Muscle layer of duodenum (tissue), 2 donors: ENCODE results near the gene APLP1.

Source experiments
- H3K27ac ChIP-seq: one replicate; pipeline ENCODE4 v1.7.0; 2013; ENCODE audit warnings: mild to moderate bottlenecking, low read length
- H3K27me3 ChIP-seq: one replicate; pipeline ENCODE4 v1.7.0; 2013; ENCODE audit warnings: low read depth, mild to moderate bottlenecking, control low read depth, low read length
- H3K36me3 ChIP-seq, 2 donors: one replicate each; pipeline ENCODE4 v1.7.0; 2013; ENCODE audit warnings: low read length in 2 of 2, control low read depth in 1 of 2, mild to moderate bottlenecking in 1 of 2; ENCODE audit not compliant: insufficient read depth in 2 of 2, control insufficient read depth in 1 of 2
- H3K4me1 ChIP-seq, 2 donors: one replicate each; pipeline ENCODE4 v1.7.0; 2013; ENCODE audit warnings: low read length in 2 of 2, mild to moderate bottlenecking in 2 of 2, control low read depth in 1 of 2, moderate library complexity in 1 of 2; ENCODE audit not compliant: insufficient read depth in 2 of 2, control insufficient read depth in 1 of 2
- H3K4me3 ChIP-seq, 2 donors: one replicate each; pipeline ENCODE4 v1.7.0; 2013; ENCODE audit warnings: low read length in 2 of 2, low read depth in 1 of 2, mild to moderate bottlenecking in 1 of 2
- H3K9me3 ChIP-seq, 2 donors: one replicate each; pipeline ENCODE4 v1.7.0; 2013; ENCODE audit warnings: low read length in 2 of 2, control low read depth in 1 of 2, mild to moderate bottlenecking in 1 of 2; ENCODE audit not compliant: control insufficient read depth in 1 of 2
- donor health status: healthy.

Gene APLP1

DNA sequence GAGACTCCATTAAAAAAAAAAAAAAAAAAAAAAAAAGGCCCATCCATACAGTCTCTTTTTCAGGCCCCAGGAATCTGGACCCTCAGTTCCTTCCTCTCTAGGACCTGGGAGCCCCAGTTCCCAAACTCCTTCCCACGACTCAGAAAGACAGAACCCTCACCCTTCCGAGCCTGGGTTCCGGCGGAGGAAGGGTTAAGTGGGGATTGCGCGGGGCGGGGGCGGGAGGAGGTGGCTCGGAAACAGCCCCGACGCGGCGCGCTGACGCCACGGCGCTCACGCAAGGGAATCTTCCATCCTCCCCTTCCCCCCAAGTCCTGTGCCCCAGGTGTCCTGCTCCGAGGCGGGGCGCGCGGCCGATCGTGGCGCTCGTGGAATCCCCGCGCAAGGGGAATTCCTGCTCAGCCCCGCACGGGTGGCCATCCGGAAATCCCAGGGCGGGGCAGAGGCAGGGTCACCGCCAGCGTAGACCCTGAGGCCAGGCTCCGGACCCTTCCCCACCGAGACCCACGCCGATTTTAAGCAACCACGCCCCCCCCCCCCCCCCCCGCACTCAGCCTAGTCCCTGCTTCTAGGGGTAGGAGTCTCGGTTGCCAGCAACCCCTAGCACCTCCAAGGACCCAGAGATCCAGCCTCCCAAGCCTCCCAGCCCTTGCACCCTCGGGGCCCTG lies 31.3 kb downstream of the APLP1 start:
- Histone ChIP-seq H3K4me3 (peak overlapping the region; percentile 75 to 92), H3K9me3 (no peaks in the 10 kb centered on the region), H3K4me1 (peaks cover 0 to 29% of the 10 kb centered on the region in 2 donors), H3K27ac (peak overlapping the region; percentile 75), H3K36me3 (peaks cover 11 to 18% of the 10 kb centered on the region in 2 donors), H3K27me3 (no peaks in the 10 kb centered on the region)

DNA sequence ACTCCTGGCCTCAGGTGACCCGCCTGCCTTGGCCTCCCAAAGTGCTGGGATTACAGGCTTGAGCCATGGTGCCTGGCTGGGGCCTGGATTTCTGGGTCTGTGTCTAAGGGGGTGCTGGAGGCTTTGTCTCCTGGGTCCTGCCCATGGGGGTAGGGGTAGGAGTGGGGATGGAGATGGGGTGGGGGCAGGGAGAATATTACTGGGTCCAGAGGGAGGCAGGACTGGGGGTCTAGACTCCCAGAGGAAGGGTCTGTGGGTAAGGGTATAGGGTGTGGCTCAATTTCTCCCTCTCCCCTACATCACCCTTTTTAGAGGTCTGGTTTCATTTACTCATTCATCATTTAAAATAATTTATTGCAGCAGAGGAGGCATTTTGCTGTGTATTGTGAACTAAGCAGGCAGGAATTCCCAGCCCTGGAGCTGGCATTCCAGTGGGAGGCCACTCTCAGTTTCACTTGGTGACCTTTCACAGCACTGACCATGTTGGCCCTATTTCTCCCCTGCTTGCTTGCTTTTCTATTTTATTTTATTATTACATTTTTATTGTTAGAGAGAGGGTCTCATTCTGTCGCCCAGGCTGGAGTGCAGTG lies 32.8 kb downstream of the APLP1 start:
- peaks cover 7 to 11% of the 10 kb centered on the region in 2 donors for H3K36me3 ChIP-seq
- H3K4me1 ChIP-seq, result peaks cover 0 to 29% of the 10 kb centered on the region in 2 donors
- no peaks in the 10 kb centered on the region for H3K27me3 ChIP-seq
- H3K27ac ChIP-seq, result peak overlapping the region; percentile 80
- peak overlapping the region in 1 of 2 donors; percentile 92 for H3K4me3 ChIP-seq
- H3K9me3 ChIP-seq, result no peaks in the 10 kb centered on the region

DNA sequence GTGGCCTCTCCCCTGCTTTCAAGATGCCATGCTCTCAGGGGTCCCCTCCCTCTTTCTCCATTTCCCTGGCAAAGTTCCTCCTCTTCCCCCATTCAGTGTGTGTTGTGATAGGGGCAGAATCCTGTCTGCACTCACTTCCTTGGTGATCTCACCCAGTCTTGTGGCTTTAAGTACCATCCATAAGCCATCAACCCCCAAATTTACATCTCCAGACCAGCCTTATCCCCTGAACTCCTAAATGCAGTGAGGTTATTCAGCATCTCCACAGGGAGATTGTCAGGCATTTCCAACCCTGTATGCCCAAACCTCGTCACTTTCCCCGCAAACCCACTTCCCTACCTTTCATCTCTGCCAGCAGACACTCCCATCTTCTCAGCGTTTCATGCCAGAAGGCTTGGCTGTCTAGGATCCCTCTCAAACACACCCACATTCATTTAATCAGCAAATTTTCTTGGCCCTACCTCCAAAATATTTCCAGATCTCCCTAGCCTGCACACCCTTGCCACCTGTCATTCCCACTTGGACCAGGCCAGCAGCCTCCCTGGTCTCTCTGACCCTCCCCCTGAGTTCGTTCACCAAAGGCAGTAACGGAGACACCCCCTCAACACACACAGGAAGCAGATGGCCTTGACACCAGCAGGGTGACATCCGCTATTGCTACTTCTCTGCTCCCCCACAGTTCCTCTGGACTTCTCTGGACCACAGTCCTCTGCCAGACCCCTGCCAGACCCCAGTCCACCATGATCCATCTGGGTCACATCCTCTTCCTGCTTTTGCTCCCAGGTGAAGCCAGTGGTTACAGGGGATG lies 33.7 kb downstream of the APLP1 start, which contains the start of gene HCST:
Gene HCST (plus strand): TSS at position 676 of the 808 bp plus-strand sequence. CDS start 65 bp downstream, at position 741.
- Histone ChIP-seq H3K27ac (peak within 1 kb of the TSS; percentile 80), H3K4me1 (peaks cover 0 to 36% of the 10 kb centered on the region in 2 donors), H3K36me3 (peaks cover 2 to 4% of the 10 kb centered on the region in 2 donors), H3K9me3 (no peaks in the 10 kb centered on the region), H3K4me3 (peak within 1 kb of the TSS; percentile 21 to 48), H3K27me3 (no peaks in the 10 kb centered on the region)

DNA sequence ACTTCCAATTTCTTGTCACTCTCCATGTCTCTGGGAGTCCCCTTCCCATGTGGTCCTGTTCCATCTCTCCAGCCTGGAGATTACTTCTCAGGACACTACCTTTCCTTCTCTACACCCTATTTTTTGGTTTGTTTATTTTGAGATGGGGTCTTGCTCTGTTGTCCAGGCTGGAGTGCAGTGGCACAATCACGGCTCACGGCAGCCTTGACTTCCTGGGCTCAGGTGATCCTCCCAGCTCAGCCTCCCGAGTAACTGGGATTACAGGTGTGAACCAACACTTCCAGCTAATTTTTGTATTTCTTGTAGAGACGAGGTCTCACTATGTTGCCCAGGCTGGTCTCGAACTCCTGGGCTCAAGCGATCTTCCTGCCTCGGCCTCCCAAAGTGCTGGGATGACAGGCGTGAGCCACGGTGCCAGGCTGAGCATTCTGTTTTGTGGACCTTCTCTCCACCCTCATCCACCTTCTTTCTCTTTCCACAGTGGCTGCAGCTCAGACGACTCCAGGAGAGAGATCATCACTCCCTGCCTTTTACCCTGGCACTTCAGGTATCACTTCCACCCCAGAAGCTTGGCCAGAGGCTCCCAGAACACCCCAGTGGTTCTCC lies 34.6 kb downstream of the APLP1 start:
- Histone ChIP-seq H3K4me1 (peaks cover 0 to 30% of the 10 kb centered on the region in 2 donors), H3K4me3 (peak overlapping the region; percentile 21 to 48), H3K36me3 (no peaks in the 10 kb centered on the region), H3K9me3 (no peaks in the 10 kb centered on the region), H3K27ac (peak overlapping the region; percentile 80), H3K27me3 (no peaks in the 10 kb centered on the region)

DNA sequence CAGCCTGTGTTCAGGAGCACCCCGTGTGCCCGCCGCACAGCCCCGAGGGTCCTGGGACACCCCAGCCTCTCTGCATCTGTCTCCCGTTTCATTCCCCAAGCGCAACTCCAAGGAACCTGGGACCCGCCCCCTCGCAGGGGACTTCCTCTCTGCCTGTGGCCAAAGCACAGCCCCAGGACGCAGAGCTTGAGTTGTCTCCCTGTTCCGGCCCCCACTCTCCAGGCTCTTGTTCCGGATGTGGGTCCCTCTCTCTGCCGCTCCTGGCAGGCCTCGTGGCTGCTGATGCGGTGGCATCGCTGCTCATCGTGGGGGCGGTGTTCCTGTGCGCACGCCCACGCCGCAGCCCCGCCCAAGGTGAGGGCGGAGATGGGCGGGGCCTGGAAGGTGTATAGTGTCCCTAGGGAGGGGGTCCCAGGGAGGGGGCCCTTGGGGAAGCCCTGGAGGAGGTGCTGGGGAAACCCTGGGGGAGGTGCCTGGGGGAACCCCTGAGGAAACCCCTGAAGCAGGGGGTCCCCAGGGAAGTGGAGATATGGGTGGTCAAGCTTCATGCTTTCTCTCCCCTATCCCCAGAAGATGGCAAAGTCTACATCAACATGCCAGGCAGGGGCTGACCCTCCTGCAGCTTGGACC lies 35.3 kb downstream of the APLP1 start:
- Histone ChIP-seq H3K4me3 (peak overlapping the region in 1 of 2 donors; percentile 21), H3K4me1 (peaks cover 0 to 23% of the 10 kb centered on the region in 2 donors), H3K9me3 (no peaks in the 10 kb centered on the region), H3K36me3 (no peaks in the 10 kb centered on the region), H3K27me3 (no peaks in the 10 kb centered on the region), H3K27ac (peak overlapping the region; percentile 80)

DNA sequence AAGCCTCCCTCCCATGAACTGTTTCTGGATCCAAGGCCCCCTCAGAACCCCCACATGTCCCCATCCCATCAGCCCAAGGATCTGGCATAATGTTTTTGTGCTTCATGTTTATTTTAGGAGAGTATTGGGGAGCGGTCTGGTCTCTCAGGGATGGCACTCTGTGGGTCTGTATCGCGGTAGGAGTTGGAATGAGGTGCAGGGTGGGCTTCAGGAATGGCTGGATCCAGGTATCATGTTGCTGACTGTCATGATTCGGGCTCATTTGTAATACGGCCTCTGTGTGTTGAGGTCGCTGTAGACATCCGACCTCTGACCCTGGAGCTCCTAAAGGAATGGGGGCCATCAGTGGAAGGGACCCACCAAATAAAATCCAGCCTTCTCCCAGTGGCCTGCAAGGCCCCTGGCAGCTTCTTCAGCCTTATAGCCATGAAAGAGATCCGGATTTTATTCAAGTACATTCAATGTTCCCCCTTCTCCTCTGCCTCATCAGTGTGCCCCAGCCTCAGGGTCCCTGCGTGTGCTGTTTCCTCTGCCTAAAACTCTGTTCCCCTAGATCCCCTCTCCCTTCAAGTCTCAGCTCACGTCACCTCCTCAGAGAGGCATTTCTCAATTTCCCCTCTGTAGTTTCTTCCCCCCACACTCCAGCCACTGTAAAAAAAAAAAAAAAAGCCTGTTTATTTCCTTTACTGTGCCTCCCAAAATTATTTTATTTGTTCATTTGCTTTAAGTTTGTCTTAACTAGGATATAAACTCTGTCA lies 36.1 kb downstream of the APLP1 start:
- no peaks in the 10 kb centered on the region for H3K9me3 ChIP-seq
- peak overlapping the region; percentile 67 for H3K27ac ChIP-seq
- H3K36me3 ChIP-seq, result no peaks in the 10 kb centered on the region
- H3K4me1 ChIP-seq, result peaks cover 0 to 23% of the 10 kb centered on the region in 2 donors
- no peaks in the 10 kb centered on the region for H3K27me3 ChIP-seq
- H3K4me3 ChIP-seq, result no peak overlapping the region

DNA sequence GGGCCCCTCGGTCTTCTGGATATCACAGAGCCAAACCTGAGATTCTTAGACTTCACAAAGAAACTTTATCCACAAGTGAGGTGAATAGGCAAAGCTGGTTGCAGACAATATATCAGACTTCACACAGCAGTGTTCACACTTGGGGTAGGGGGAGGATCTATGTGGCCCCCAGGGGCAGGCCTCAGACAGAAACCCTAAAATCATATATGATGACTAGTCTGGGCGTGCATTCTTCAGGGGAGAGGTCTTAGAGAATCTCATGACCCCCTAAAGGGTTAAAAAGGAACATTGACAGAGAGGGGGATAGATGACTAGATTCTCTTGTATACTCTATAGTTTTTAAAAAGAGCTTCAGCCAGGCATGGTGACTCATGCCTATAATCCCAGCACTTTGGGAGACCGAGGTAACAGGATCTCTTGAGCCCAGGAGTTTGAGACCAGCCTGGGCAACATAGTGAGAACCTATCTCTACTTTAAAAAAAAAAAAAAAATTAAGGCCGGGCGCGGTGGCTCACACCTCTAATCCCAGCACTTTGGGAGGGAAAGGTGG lies 36.9 kb downstream of the APLP1 start:
- H3K36me3 ChIP-seq, result no peaks in the 10 kb centered on the region
- peak overlapping the region; percentile 53 for H3K27ac ChIP-seq
- no peak overlapping the region for H3K4me3 ChIP-seq
- H3K27me3 ChIP-seq, result no peaks in the 10 kb centered on the region
- peaks cover 0 to 23% of the 10 kb centered on the region in 2 donors for H3K4me1 ChIP-seq
- no peaks in the 10 kb centered on the region for H3K9me3 ChIP-seq

DNA sequence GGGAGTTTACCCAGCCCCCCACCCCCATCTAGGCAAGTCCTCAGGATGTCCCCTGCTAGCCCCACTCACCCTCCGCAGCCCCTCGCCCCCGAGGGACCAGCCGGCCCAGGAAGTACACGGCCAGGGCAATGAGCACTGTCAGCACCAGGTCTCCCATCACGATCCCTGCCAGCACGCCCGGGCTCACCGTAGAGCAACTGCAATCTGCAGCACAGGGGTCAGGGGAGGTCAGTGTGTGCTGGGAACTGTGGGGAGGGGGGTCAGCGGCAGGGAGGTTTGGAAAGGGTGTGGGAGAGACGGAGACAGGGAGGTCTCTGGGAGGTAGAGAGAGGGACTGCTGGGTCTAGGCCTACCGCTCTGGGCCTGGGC lies 39.0 kb downstream of the APLP1 start:
- peaks cover 0 to 15% of the 10 kb centered on the region in 2 donors for H3K4me1 ChIP-seq
- H3K27me3 ChIP-seq, result no peaks in the 10 kb centered on the region
- peak overlapping the region; percentile 40 to 48 for H3K4me3 ChIP-seq
- peak overlapping the region; percentile 75 for H3K27ac ChIP-seq
- no peaks in the 10 kb centered on the region for H3K36me3 ChIP-seq
- H3K9me3 ChIP-seq, result no peaks in the 10 kb centered on the region

DNA sequence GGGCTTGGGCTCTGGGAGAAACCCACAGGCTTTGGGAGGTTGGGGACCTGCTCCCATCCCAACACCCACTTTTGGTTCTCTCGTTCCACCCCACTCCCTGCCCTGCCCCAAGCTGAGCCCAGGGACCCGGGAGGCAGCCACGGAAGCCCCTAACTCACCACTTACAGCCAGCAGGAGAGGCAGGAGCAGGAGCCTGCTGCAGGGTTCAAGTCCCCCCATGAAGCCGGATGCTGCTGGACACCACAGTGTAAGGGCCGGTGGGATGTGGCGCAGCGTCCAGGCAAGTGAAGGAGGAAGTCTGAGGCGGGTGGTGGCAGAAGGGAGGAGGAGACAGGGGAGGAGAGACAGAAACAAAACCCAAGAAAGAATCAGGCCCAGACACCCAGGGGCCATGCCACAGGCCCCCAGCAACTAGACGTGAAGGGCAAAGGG lies 39.7 kb downstream of the APLP1 start, which contains the start of gene TYROBP:
Gene TYROBP (minus strand): TSS at position 286 of the 432 bp plus-strand sequence. CDS start 67 bp downstream, at position 219.
- H3K9me3 ChIP-seq, result no peaks in the 10 kb centered on the region
- H3K27ac ChIP-seq, result peak within 1 kb of the TSS; percentile 77
- peaks cover 0 to 15% of the 10 kb centered on the region in 2 donors for H3K4me1 ChIP-seq
- peak within 1 kb of the TSS; percentile 40 to 48 for H3K4me3 ChIP-seq
- H3K36me3 ChIP-seq, result no peaks in the 10 kb centered on the region
- H3K27me3 ChIP-seq, result no peaks in the 10 kb centered on the region
